Endothelial cell of umbilical vein (primary cell): Measurements from ENCODE around the gene IQGAP2. TPM values are rescaled to one million over a fixed set of nuclear protein-coding genes. Genes with fewer than 3 reads are reported as not detected.

Experiments used
- BruUV-seq: library from RNA; stranded (reverse); fragments of 400-500 nt; replicated peaks from 2 replicates; lab custom pipeline; 2021; lab: Mats Ljungman, UMichigan
- CTCF ChIA-PET: fragments of 300-600, 350-600 bp; sonication (Branson Sonifier 250); formaldehyde crosslinking; loops from one replicate; lab custom pipeline; 2021; ENCODE audit warnings: antibody characterized with exemption, inconsistent platforms; lab: Charles Lee
- POLR2A ChIA-PET: fragments of 300-600, 350-600 bp; sonication (Branson Sonifier 250); formaldehyde crosslinking; loops from one replicate; lab custom pipeline; 2021; ENCODE audit warnings: antibody characterized with exemption, inconsistent platforms; lab: Charles Lee
- DNase-seq: peaks from one replicate; pipeline ENCODE4 v3.0.0-alpha.2; 2011; ENCODE audit warnings: low read depth, low spot score
- FAIRE-seq: peaks from 2 replicates; lab custom pipeline; 2011; peaks lifted over from hg19 to GRCh38; lab: Jason Lieb, UNC
- H2AFZ ChIP-seq: 2 replicates; pipeline ENCODE4 v1.6.0; 2012; ENCODE audit warnings: low read depth, low read length, control low read depth, inconsistent platforms
- H3K27ac ChIP-seq: 2 replicates; pipeline ENCODE4 v1.5.1; 2011; ENCODE audit warnings: low read depth, mild to moderate bottlenecking, control low read depth, low read length, moderate library complexity; ENCODE audit not compliant: insufficient read depth
- H3K27me3 ChIP-seq, 2 experiments: 2 replicates each; pipeline versions ENCODE4 v1.6.0 to v1.6.1; 2011; ENCODE audit warnings: low read length in 2 of 2, mixed read lengths in 1 of 2; ENCODE audit not compliant: control insufficient read depth in 2 of 2, insufficient read depth in 2 of 2
- H3K36me3 ChIP-seq, 2 experiments: 2 replicates in 1 of 2; 3 replicates in 1 of 2; pipeline ENCODE4 v1.5.1; 2011; ENCODE audit warnings: low read length in 2 of 2, mild to moderate bottlenecking in 1 of 2, moderate library complexity in 1 of 2; ENCODE audit not compliant: control insufficient read depth in 2 of 2, insufficient read depth in 2 of 2; ENCODE audit errors: extremely low read depth in 1 of 2
- H3K4me1 ChIP-seq: 3 replicates; pipeline ENCODE4 v1.5.1; 2011; ENCODE audit warnings: mild to moderate bottlenecking, low read length; ENCODE audit not compliant: control insufficient read depth, insufficient read depth; ENCODE audit errors: extremely low read depth
- H3K4me2 ChIP-seq: 2 replicates; pipeline ENCODE4 v1.6.1; 2011; ENCODE audit warnings: low read length, control low read depth, mixed read lengths; ENCODE audit not compliant: insufficient read depth
- H3K4me3 ChIP-seq, 3 experiments: fragments of 200-600 bp in 1 of 3; sonication (generic), shearing (Covaris generic) in 1 of 3; replicated peaks in 1 of 3; 2 replicates each; pipeline ENCODE4 v1.5.1; 2011 to 2016; ENCODE audit warnings: control low read depth in 3 of 3, low read length in 3 of 3, mild to moderate bottlenecking in 2 of 3, inconsistent platforms in 1 of 3, low read depth in 1 of 3, moderate library complexity in 1 of 3; ENCODE audit not compliant: insufficient read depth in 1 of 3
- H3K79me2 ChIP-seq: 2 replicates; pipeline ENCODE4 v1.6.0; 2012; ENCODE audit warnings: low read length, inconsistent platforms; ENCODE audit not compliant: control insufficient read depth, insufficient read depth
- H3K9ac ChIP-seq: replicated peaks from 2 replicates; pipeline ENCODE3; 2011; ENCODE audit warnings: low read length, control low read depth; ENCODE audit not compliant: insufficient read depth; ENCODE audit errors: extremely low read depth
- H3K9me1 ChIP-seq: replicated peaks from 3 replicates; pipeline ENCODE4 v1.6.0; 2011; ENCODE audit warnings: mild to moderate bottlenecking, low read length; ENCODE audit not compliant: control insufficient read depth, insufficient read depth; ENCODE audit errors: extremely low read depth
- H3K9me3 ChIP-seq: replicated peaks from 2 replicates; pipeline ENCODE4 v1.5.1; 2012; ENCODE audit warnings: low read length, inconsistent platforms; ENCODE audit not compliant: control insufficient read depth, insufficient read depth
- H4K20me1 ChIP-seq: replicated peaks from 2 replicates; pipeline ENCODE3; 2011; ENCODE audit warnings: mild to moderate bottlenecking, low read length; ENCODE audit not compliant: control insufficient read depth, insufficient read depth; ENCODE audit errors: extremely low read depth
- EZH2 ChIP-seq: IDR thresholded peaks from 2 replicates; pipeline ENCODE4 v1.6.1; 2012; ENCODE audit warnings: borderline replicate concordance, low read depth, mild to moderate bottlenecking, moderate library complexity, low read length, inconsistent platforms; ENCODE audit not compliant: severe bottlenecking
- FOS ChIP-seq: IDR thresholded peaks from 2 replicates; pipeline ENCODE4 v1.6.1; 2011; ENCODE audit warnings: mild to moderate bottlenecking, low read length, moderate library complexity, borderline replicate concordance; ENCODE audit not compliant: insufficient read depth
- GATA2 ChIP-seq: IDR thresholded peaks from 2 replicates; pipeline ENCODE4 v1.7.0; 2011; ENCODE audit warnings: low read depth, mild to moderate bottlenecking, moderate library complexity, mixed read lengths, low read length; ENCODE audit not compliant: insufficient read length, insufficient read depth
- JUN ChIP-seq: IDR thresholded peaks from 2 replicates; pipeline ENCODE4 v1.6.1; 2011; ENCODE audit warnings: borderline replicate concordance, low read depth; ENCODE audit not compliant: insufficient read length, insufficient read depth
- POLR2A ChIP-seq: IDR thresholded peaks from 2 replicates; pipeline ENCODE4 v1.6.1; 2012; ENCODE audit warnings: low read depth, mild to moderate bottlenecking, control low read depth, low read length
- POLR2AphosphoS5 ChIP-seq: IDR thresholded peaks from 2 replicates; pipeline ENCODE4 v1.6.1; 2012; ENCODE audit warnings: low read depth, mild to moderate bottlenecking, control low read depth, low read length, moderate library complexity; ENCODE audit not compliant: insufficient read depth
- dilution Hi-C: fragments of 300-500 bp; cut with MboI; formaldehyde crosslinking; loops from one replicate; pipeline ENCODE4 v1.15.0; 2019; ENCODE audit warnings: low sequenced_read_pairs; ENCODE audit not compliant: extremely low pct_ligation_motif_present
- intact Hi-C: fragments of 100-400 bp; cut with micrococcal nuclease; formaldehyde crosslinking; loops from one replicate; pipeline ENCODE4 v1.10.0; 2022
- polyA plus RNA-seq, 4 experiments: library from polyadenylated mRNA; depleted of rRNA in 3 of 4; stranded (reverse) in 3 of 4; unstranded in 1 of 4; fragments of >200 nt; gene quantifications; 2 replicates each; pipeline versions ENCODE4 v1.2.1 to v1.2.3, GENCODE V29; 2011 to 2012; ENCODE audit warnings: missing spikeins in 1 of 4
- total RNA-seq: library from RNA; stranded (reverse); gene quantifications from 2 replicates; pipeline ENCODE4 v1.2.3, GENCODE V29; 2021
- TF ChIP-seq, protein P1 (sequence below), 2 donors: IDR thresholded peaks; 1 replicate in 1 of 2; 2 replicates in 1 of 2; pipeline ENCODE4 v1.5.1; 2011; ENCODE audit warnings: low read length in 2 of 2, mild to moderate bottlenecking in 2 of 2, moderate library complexity in 2 of 2, control low read depth in 1 of 2, inconsistent platforms in 1 of 2, low read depth in 1 of 2; ENCODE audit not compliant: insufficient read depth in 1 of 2; ENCODE audit errors: extremely low read depth in 1 of 2

The IQGAP2 gene
- total and polyA plus RNA-seq, 2 donors (not counting 3 experiments of a cell fraction or from before 2014, with no cell fraction given) = 4.5 to 4.7 TPM

- no peaks in the 10 kb centered on the region for H3K79me2 ChIP-seq
- H3K4me3 ChIP-seq = no peak overlapping the region
- no peaks in the 10 kb centered on the region for H4K20me1 ChIP-seq
- H3K36me3 ChIP-seq = no peaks in the 10 kb centered on the region
- ChIA-PET CTCF (no interaction called here), POLR2A (no interaction called here)
- intact Hi-C loops (no loop called here), dilution Hi-C loops (no loop called here)
- no peaks in the 10 kb centered on the region for H3K4me1 ChIP-seq
- H3K27ac ChIP-seq = no peak overlapping the region
- no peaks in the 10 kb centered on the region for H3K9me3 ChIP-seq
- no peaks in the 10 kb centered on the region for H3K9me1 ChIP-seq
- H3K9ac ChIP-seq = no peak overlapping the region
- H3K27me3 ChIP-seq = peaks cover 2 to 3% of the 10 kb centered on the region in 2 experiments
- no peak overlapping the region for H2AFZ ChIP-seq
- TF ChIP-seq FOS (no peak), POLR2A (no peak), POLR2AphosphoS5 (no peak), EZH2 (no peak), GATA2 (no peak), JUN (no peak)
- TF ChIP-seq, protein P1, sequence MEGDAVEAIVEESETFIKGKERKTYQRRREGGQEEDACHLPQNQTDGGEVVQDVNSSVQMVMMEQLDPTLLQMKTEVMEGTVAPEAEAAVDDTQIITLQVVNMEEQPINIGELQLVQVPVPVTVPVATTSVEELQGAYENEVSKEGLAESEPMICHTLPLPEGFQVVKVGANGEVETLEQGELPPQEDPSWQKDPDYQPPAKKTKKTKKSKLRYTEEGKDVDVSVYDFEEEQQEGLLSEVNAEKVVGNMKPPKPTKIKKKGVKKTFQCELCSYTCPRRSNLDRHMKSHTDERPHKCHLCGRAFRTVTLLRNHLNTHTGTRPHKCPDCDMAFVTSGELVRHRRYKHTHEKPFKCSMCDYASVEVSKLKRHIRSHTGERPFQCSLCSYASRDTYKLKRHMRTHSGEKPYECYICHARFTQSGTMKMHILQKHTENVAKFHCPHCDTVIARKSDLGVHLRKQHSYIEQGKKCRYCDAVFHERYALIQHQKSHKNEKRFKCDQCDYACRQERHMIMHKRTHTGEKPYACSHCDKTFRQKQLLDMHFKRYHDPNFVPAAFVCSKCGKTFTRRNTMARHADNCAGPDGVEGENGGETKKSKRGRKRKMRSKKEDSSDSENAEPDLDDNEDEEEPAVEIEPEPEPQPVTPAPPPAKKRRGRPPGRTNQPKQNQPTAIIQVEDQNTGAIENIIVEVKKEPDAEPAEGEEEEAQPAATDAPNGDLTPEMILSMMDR (IDR thresholded peaks at IDR 0.05; ENCODE audit: extremely low read depth in 1 of 2, insufficient read depth in 1 of 2, low read depth in 1 of 2, low read length in 2 of 2) = no peak
- DNase-seq (no peak), FAIRE-seq (no peak)
- no TSS peak for BruUV-seq
- H3K4me2 ChIP-seq = no peak overlapping the region
These were observed 150.2 kb downstream of the IQGAP2 start for GRCh38 chr5:76553251-76553650.
